ENCODE data around the gene ZCCHC4.

Gene ZCCHC4

DNA sequence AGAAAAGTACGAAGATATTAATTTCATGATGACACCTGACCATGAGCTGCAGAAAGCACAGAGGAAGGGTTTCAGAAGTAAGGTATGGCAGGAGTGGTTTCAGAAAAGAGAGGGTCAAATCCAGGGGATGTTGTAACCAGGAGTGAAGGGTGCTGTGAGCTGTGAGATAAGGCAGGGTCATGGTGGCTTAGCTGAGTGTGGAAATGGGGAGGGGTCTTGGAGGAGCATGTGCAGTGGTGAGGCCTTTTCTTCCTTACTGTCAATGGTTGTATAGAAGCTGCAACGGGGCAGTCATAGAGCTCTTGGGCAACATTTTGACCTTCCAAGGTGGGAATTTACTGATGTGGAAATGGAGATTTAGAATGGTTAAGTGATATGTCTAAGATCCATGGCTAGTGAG is 67.0 kb downstream of the ZCCHC4 start:
- no peak for DNase-seq (ENCODE audit: low spot score)
- TF ChIP-seq, protein P1, sequence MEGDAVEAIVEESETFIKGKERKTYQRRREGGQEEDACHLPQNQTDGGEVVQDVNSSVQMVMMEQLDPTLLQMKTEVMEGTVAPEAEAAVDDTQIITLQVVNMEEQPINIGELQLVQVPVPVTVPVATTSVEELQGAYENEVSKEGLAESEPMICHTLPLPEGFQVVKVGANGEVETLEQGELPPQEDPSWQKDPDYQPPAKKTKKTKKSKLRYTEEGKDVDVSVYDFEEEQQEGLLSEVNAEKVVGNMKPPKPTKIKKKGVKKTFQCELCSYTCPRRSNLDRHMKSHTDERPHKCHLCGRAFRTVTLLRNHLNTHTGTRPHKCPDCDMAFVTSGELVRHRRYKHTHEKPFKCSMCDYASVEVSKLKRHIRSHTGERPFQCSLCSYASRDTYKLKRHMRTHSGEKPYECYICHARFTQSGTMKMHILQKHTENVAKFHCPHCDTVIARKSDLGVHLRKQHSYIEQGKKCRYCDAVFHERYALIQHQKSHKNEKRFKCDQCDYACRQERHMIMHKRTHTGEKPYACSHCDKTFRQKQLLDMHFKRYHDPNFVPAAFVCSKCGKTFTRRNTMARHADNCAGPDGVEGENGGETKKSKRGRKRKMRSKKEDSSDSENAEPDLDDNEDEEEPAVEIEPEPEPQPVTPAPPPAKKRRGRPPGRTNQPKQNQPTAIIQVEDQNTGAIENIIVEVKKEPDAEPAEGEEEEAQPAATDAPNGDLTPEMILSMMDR (IDR thresholded peaks at IDR 0.05; ENCODE audit: extremely low read depth, insufficient read depth, missing control alignments): no peak

DNA sequence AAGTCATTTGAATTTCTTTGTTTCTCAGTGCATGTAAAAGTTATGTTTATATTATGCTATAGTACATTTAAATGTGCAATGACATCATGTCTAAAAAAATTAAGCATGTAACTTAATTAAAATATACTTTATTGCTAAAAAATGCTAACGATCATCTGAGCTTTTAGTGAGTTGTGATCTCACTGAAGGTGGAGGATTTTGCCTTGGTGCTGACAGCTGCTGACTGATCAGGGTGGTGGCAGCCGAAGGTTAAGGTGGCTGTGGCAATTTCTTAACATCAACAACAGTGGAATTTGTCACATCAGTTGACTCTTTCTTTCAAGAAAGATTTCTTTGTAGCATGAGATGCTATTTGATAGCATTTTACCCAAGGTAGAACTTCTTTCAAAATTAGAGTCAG is 71.1 kb downstream of the ZCCHC4 start:
- in situ Hi-C loops (cut with MboI; ENCODE audit: low pct_unique_long_range_greater_than_20kb, low sequenced_read_pairs, unreplicated experiment): no loop called here
- TF ChIP-seq, protein P1 (IDR thresholded peaks at IDR 0.05; ENCODE audit: extremely low read depth, insufficient read depth, missing control alignments): no peak

More for the DNA sequence above, 67.0 kb downstream of the ZCCHC4 start:
- in situ Hi-C loops (cut with MboI; ENCODE audit: low pct_unique_long_range_greater_than_20kb, low sequenced_read_pairs, unreplicated experiment): no loop called here

DNA sequence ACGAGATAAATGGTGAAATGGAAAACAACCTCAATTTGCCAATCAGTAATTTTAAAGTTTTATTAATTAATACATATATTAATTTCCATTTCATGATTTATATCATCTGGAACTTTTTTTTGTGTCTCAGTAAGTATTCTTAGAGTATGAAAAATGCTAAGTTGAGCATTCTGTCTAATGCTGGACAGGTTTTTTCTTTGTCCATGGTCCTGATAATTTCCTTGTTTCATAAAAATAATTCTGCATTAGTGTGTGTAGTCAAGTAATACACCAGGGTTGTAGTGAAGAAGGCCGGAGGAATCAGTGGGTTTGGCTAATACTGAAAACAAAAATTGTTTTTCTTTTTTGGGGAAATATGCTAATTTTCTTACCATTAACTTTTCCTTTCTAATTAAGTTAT is 74.4 kb downstream of the ZCCHC4 start:
- in situ Hi-C loops (cut with MboI; ENCODE audit: low pct_unique_long_range_greater_than_20kb, low sequenced_read_pairs, unreplicated experiment): no loop called here

More for the DNA sequence above, 71.1 kb downstream of the ZCCHC4 start:
- DNase-seq (ENCODE audit: low spot score): no peak

DNA sequence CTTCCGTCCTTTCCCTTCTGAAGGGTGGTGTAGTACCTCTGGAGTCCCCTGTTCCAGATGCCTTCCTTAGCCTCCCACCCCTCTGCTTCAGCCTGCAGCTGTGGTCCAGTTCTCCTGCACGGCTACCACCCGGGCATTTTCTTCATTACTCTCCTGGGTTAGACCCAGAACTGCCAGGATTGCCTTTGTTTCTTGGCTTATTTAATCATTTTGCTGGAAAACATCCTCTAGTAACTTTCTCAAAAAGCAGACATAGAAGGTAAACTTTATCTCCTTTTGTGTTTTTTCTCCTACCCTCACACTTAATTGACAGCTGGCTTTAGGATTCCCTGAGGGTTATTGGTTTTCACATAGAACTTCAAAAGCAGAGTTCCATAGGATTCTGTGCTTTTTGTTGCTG is 84.7 kb downstream of the ZCCHC4 start:
- in situ Hi-C loops (cut with MboI; ENCODE audit: low pct_unique_long_range_greater_than_20kb, low sequenced_read_pairs, unreplicated experiment): no loop called here
- no peak for DNase-seq (ENCODE audit: low spot score)
- TF ChIP-seq, protein P1 (IDR thresholded peaks at IDR 0.05; ENCODE audit: extremely low read depth, insufficient read depth, missing control alignments): no peak

More for the DNA sequence above, 74.4 kb downstream of the ZCCHC4 start:
- no peak for DNase-seq (ENCODE audit: low spot score)
- TF ChIP-seq, protein P1 (IDR thresholded peaks at IDR 0.05; ENCODE audit: extremely low read depth, insufficient read depth, missing control alignments): no peak

DNA sequence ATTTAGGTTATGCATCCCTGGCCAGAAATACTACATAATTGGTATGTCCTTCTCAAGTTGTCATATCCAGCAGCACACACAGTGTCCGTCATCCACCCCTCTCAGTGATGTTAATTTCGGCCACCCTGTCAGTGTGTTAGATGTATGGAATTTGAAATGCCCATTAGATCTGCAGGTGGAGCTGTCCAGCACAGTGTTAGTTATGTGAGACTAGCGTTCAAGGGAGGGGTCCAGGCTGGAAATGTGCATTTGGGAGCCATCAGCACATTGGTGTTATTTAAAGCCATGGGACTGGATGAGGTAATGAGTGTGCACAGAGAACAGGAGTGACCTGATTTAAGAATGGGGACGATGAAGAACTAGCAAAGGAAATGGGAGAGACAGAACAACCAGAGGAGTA is 86.9 kb downstream of the ZCCHC4 start:
- TF ChIP-seq, protein P1 (IDR thresholded peaks at IDR 0.05; ENCODE audit: extremely low read depth, insufficient read depth, missing control alignments): no peak
- in situ Hi-C loops (cut with MboI; ENCODE audit: low pct_unique_long_range_greater_than_20kb, low sequenced_read_pairs, unreplicated experiment): no loop called here

DNA sequence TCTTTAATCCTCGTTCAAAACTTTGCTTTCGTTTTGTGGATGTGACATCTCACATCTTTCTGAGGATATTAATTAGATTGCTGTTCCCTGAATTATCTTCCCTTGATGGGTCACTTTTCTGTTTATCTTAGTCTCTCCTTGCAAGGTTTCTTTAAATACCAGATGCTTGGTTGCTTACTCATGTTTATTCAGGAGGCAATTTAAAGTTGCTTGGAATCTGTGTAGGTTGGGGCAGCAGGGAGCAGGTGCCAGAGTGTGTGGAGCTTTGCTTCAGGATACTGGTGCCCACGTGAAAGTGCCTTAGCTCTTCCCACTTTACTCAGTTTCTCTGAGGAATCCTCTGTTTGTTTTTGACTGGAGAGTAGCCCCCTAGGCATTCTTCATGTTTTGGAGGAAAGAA is 88.5 kb downstream of the ZCCHC4 start:
- in situ Hi-C loops (cut with MboI; ENCODE audit: low pct_unique_long_range_greater_than_20kb, low sequenced_read_pairs, unreplicated experiment): no loop called here
- DNase-seq (ENCODE audit: low spot score): no peak
- TF ChIP-seq, protein P1 (IDR thresholded peaks at IDR 0.05; ENCODE audit: extremely low read depth, insufficient read depth, missing control alignments): no peak

More for the DNA sequence above, 86.9 kb downstream of the ZCCHC4 start:
- DNase-seq (ENCODE audit: low spot score): no peak

DNA sequence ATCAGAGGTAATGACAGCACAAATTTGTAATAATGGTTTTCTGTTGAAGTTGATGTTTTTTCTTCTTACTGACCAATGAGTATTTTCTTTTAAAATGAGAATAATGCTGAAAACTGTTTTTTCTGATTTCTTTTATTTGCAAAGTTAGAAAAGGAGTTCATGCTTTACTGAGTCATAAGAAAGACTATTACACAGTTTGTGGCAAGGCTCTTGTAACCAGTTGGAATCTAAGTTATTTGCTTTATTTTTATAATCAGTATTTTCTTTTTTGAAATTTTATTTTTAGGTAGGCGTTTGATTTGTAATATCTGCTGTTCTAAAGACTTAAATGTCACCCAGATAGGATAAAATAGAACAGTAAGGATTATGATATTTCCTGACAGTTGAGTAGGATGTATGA is 89.9 kb downstream of the ZCCHC4 start:
- DNase-seq (ENCODE audit: low spot score): no peak
- in situ Hi-C loops (cut with MboI; ENCODE audit: low pct_unique_long_range_greater_than_20kb, low sequenced_read_pairs, unreplicated experiment): no loop called here
- TF ChIP-seq, protein P1 (IDR thresholded peaks at IDR 0.05; ENCODE audit: extremely low read depth, insufficient read depth, missing control alignments): no peak

Measured in GM13977 (cell line).